NCI-H748 (cell line): ENCODE data around the gene GOLIM4.

Experiments used
- DNase-seq: peaks from one replicate; lab custom pipeline; 2025; ENCODE audit not compliant: unreplicated experiment; lab: John Stamatoyannopoulos, UW

GOLIM4 gene

GRCh38 chr3:168001244-168001643 lies 94.5 kb downstream of the GOLIM4 start:
- DNase-seq: no peak

- no peak for DNase-seq
Observed at GRCh38 chr3:167998253-167998652, 97.5 kb downstream of the GOLIM4 start.

GRCh38 chr3:167996514-167996913 lies 99.2 kb downstream of the GOLIM4 start:
- DNase-seq: no peak

GRCh38 chr3:167992381-167992780 lies 103.3 kb downstream of the GOLIM4 start:
- no peak for DNase-seq

GRCh38 chr3:167991213-167991612 lies 104.5 kb downstream of the GOLIM4 start:
- DNase-seq: no peak

- no peak for DNase-seq
Observed at GRCh38 chr3:167989999-167990398, 105.7 kb downstream of the GOLIM4 start.

- no peak for DNase-seq
Observed at GRCh38 chr3:167989066-167989465, 106.7 kb downstream of the GOLIM4 start.

GRCh38 chr3:167983583-167983982 lies 112.1 kb downstream of the GOLIM4 start:
- no peak for DNase-seq

GRCh38 chr3:167978486-167978885 lies 117.2 kb downstream of the GOLIM4 start:
- no peak for DNase-seq

- DNase-seq: peak; percentile 27
Observed at GRCh38 chr3:167978071-167978470, 117.7 kb downstream of the GOLIM4 start.

GRCh38 chr3:167976516-167977361 lies 119.0 kb downstream of the GOLIM4 start:
- no peak for DNase-seq

- no peak for DNase-seq
Observed at GRCh38 chr3:167973901-167974300, 121.8 kb downstream of the GOLIM4 start.

GRCh38 chr3:167973046-167973445 lies 122.7 kb downstream of the GOLIM4 start:
- DNase-seq: no peak

- no peak for DNase-seq
Observed at GRCh38 chr3:167972502-167972901, 123.2 kb downstream of the GOLIM4 start.

- DNase-seq: no peak
Observed at GRCh38 chr3:167969548-167969947, 126.2 kb downstream of the GOLIM4 start.

- no peak for DNase-seq
Observed at GRCh38 chr3:167967257-167968036, 128.3 kb downstream of the GOLIM4 start.
